Measurements from ENCODE around the gene SIRPG. TPM values are rescaled to one million over a fixed set of nuclear protein-coding genes. Genes with fewer than 3 reads are reported as not detected.

Gene SIRPG
- total and polyA plus RNA-seq, 2 of the 13 experiments (the other 11 are each of a cell fraction or from before 2014, with no cell fraction given), result not detected

DNA sequence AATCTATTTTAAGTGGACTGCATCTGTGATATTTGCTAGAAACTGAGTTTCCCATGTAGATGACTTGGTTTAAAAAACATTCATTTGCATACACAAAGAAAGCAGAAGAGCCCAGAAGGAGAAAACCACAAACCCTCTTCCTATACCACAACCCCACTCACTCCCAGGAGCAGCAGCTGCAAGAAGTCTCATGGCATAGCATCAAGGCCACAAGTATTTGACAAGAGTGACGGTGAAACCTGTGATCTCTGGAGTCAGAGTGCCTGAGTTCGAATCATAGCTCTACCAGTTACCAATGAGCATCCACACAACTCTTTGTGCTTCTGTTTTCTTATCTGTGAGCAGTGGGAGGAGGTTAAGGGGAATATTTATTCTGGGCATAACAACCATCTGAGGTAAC lies 44.7 kb upstream of the SIRPG start:
- in situ Hi-C loops (cut with HindIII; ENCODE audit: extremely low pct_ligation_motif_present, low pct_unique_long_range_greater_than_20kb), result no loop called here
- TF ChIP-seq ZNF530 (CRISPR knock-in tag; IDR thresholded peaks at IDR 0.05; ENCODE audit: low read depth) (no peak), BRF2 (CRISPR knock-in tag; IDR thresholded peaks at IDR 0.05) (no peak), GMEB2 (CRISPR knock-in tag; IDR thresholded peaks at IDR 0.05; ENCODE audit: low read depth) (no peak), ZNF577 (CRISPR knock-in tag; IDR thresholded peaks at IDR 0.05; ENCODE audit: borderline replicate concordance, low read depth) (no peak), KIAA2018 (CRISPR knock-in tag; IDR thresholded peaks at IDR 0.05; ENCODE audit: borderline replicate concordance) (no peak), SNAPC2 (CRISPR knock-in tag; IDR thresholded peaks at IDR 0.05) (no peak), ZNF101 (CRISPR knock-in tag; IDR thresholded peaks at IDR 0.05; ENCODE audit: borderline replicate concordance, low read depth) (no peak), ZNF768 (CRISPR knock-in tag; IDR thresholded peaks at IDR 0.05) (no peak), ZNF839 (CRISPR knock-in tag; IDR thresholded peaks at IDR 0.05; ENCODE audit: borderline replicate concordance) (no peak), CHD2 (IDR thresholded peaks at IDR 0.05; ENCODE audit: low read depth, low read length) (no peak), SP140L (CRISPR knock-in tag; IDR thresholded peaks at IDR 0.05; ENCODE audit: borderline replicate concordance) (no peak), ZNF670 (CRISPR knock-in tag; IDR thresholded peaks at IDR 0.05; ENCODE audit: borderline replicate concordance) (no peak)
- TF ChIP-seq, protein P1, sequence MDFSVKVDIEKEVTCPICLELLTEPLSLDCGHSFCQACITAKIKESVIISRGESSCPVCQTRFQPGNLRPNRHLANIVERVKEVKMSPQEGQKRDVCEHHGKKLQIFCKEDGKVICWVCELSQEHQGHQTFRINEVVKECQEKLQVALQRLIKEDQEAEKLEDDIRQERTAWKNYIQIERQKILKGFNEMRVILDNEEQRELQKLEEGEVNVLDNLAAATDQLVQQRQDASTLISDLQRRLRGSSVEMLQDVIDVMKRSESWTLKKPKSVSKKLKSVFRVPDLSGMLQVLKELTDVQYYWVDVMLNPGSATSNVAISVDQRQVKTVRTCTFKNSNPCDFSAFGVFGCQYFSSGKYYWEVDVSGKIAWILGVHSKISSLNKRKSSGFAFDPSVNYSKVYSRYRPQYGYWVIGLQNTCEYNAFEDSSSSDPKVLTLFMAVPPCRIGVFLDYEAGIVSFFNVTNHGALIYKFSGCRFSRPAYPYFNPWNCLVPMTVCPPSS (IDR thresholded peaks at IDR 0.05), result no peak

More for the DNA sequence above, 44.7 kb upstream of the SIRPG start:
- 7% methylated on average over 2 of the region's 2 CpGs for WGBS (ENCODE audit: low lambda C conversion rate)
- H3K4me1 ChIP-seq (ENCODE audit: insufficient read depth, low read length), result no peaks in the 10 kb centered on the region
- no peaks in the 10 kb centered on the region for H3K79me2 ChIP-seq (ENCODE audit: insufficient read depth, low read length)
- no peaks in the 10 kb centered on the region for H4K20me1 ChIP-seq (ENCODE audit: insufficient read depth, low read length)
- H3K4me2 ChIP-seq (ENCODE audit: low read depth, low read length), result no peak overlapping the region
- DNase-seq (ENCODE audit: low spot score) (no peak), FAIRE-seq (no peak), ATAC-seq (no peak)
- no peak overlapping the region for H3K9ac ChIP-seq (ENCODE audit: insufficient read depth, low read depth, low read length)
- peaks cover 0 to 7% of the 10 kb centered on the region in 2 experiments; a peak in 1 of 5 replicates for H3K27me3 ChIP-seq (ENCODE audit: control insufficient read depth in 1 of 2, insufficient read depth in 2 of 2, low read length in 2 of 2)
- no TSS peak for BruUV-seq (replicated peaks)
- ChIA-PET POLR2A (no interaction called here), CTCF (ENCODE audit: low intra/inter-chr PET ratio, low total read pairs) (no interaction called here)
- H3K36me3 ChIP-seq (replicated peaks in 1 of 2; ENCODE audit: control insufficient read depth in 1 of 2, insufficient read depth in 2 of 2, low read length in 2 of 2), result no peaks in the 10 kb centered on the region
- H3K4me3 ChIP-seq (replicated peaks in 1 of 3; ENCODE audit: insufficient read depth in 1 of 3, low read depth in 2 of 3, low read length in 3 of 3), result no peak overlapping the region
- H2AFZ ChIP-seq (ENCODE audit: low read length), result no peak overlapping the region
- no peaks in the 10 kb centered on the region for H3K9me3 ChIP-seq (ENCODE audit: low read length)
- no peak overlapping the region for H3K27ac ChIP-seq (ENCODE audit: extremely low read length, insufficient read depth, low read length)
- intact Hi-C loops (cut with micrococcal nuclease; ENCODE audit: unreplicated experiment), result no loop called here
